Embryonic facial prominence (tissue), 1 donor: Measurements from ENCODE around the gene NRCAM.

Experiments used
- DNase-seq: peaks from one replicate; pipeline ENCODE4 v3.0.0-alpha.2; 2016; ENCODE audit errors: extremely low spot score

Gene NRCAM

DNA sequence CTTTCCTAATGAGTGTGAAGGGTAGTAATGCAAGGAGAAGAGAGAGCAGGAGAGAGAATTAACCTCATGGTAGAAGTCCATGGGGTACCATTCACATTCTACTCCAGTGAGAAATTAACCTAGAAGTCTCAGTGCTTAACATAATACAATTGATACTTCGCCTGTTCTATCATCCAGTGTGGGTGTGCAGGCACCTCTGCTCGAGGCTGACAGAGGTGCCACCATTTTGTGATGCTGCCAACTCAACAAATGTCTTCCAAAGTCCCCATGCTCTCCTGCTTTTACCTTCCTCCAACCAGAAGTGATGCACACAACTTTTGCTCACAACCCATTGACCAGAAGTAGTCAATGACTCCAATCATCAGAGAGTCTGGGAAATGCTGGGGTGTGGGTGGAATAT, 207.8 kb downstream of the NRCAM start:
- no peak for DNase-seq

DNA sequence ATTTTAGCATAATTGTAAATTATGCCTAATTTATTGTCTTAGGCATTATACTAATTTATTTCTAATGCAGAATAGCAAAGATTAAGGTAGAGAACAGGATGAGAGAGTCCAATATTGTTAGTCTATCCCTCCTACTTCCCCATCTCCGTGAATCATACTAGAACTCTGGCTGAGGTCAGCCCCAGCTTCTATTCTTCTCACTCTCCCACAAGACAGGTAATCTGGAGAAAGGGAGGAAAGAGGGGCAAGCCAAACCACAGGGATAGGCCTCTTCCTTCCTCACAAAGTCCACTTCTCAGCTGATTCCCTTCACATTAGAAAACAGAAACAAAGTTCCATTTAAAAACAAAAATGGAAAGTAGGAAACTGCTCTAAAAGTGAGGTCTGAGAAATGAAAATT, 208.6 kb downstream of the NRCAM start:
- no peak for DNase-seq

DNA sequence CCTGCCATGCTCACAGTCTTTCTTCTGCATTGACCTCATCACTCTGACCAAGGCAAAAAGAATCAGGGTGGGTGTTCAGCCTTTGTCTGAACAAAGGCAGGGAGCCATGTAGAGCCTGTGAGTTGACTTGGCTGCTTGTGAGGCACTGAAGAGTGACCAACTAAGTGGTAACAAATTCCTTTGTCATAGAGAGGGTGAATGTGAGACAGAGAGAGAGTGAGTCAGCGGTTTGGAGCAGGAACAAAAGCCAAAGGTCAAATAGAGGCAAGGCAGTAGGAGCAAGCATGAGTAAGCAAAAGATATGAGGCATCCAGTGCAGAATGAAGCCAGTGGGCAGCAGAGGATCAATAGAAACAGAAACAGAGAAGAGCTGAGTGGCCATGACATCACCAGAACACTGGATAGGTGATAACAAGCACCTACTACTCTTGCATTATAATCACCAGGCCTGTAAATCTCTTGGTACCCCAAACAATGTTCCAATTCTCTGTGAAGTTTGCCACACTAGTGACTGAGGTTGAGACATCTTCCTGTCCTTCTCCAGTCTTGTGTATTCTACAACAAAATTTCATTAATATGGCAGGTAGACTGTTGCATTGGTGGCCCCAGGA, 209.9 kb downstream of the NRCAM start:
- DNase-seq, result no peak

DNA sequence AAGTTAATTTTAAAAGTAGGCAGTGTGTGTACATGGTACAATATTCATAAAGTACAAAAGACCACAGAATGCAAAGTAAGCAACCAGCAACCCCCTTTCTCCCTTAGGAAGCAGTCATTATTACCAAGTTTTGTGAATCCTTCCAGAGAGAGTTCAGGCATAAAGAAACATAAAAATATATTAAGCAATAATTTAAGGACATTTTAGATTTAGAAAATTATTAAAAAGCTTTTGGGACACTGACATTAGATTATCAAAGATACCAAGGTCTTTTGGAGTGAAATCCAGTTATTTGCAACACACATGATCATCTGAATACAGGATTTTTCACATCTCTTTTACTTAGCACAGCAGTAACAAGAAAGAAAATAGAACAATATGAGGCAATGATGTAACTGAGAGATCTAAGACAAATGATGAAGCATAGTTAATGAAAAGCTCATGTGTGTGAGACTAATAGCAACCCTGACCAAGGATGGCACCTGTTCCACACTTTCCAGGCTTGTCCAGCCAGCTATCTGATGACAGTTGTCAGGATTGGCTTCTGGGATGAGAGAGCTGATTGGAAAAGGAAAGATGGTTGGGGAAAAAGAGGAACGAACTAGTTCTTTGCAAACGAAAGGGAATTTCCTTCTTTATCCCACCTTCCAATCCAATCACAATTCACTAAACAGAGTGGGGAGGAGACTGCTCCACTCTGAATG, 210.6 kb downstream of the NRCAM start:
- DNase-seq, result no peak

DNA sequence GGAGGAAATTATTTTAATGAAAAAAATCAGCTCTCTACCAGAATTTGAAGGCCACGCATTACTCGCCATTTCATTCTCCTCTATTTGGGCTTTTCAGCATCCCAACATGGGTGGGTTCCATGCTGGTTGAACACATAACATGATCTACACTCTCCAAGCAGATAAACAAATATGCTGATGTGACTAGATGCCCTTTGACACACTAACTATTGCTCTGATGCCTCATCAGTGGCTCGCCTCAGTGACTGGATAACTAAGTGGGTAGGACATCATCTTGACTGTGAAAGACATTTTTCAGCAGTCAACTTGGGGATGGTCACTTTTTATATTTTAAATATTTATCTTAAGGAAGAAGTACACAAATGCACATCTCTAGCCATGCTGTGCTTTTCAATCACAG, 212.1 kb downstream of the NRCAM start:
- DNase-seq, result no peak

DNA sequence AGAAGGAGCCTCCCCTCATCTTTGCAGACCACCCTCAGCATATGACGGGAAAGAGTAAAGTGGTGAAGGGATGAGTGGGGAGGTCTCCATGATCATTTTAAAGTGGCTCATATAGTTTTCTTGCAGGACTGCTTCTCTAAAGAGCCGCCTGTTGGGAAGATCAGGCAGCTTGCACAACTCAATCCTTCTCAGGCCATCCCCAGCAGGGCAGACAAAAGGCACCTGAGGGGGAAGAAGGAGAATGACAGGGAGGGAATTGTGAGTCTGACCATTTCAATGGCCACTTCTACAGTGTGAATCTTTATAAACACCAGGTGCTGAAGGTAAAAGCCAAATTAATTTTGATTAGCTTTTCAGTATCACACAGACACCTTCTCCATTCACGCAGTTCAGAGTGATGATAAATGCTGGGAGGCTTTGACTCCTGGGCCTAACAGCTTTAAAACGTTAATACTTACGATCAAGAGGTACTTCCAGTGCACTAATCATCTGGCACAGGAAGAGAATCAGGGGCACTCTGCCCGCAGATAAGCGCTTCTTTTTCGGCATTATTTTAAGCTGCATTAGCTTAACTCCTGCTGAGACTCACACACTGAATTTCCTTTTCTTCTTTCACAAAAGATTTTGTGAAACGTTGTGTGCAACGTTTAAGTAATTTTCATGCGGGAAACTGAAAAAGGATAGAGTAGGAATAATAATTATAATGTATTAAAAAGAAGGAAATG, 216.6 kb downstream of the NRCAM start:
- no peak for DNase-seq

DNA sequence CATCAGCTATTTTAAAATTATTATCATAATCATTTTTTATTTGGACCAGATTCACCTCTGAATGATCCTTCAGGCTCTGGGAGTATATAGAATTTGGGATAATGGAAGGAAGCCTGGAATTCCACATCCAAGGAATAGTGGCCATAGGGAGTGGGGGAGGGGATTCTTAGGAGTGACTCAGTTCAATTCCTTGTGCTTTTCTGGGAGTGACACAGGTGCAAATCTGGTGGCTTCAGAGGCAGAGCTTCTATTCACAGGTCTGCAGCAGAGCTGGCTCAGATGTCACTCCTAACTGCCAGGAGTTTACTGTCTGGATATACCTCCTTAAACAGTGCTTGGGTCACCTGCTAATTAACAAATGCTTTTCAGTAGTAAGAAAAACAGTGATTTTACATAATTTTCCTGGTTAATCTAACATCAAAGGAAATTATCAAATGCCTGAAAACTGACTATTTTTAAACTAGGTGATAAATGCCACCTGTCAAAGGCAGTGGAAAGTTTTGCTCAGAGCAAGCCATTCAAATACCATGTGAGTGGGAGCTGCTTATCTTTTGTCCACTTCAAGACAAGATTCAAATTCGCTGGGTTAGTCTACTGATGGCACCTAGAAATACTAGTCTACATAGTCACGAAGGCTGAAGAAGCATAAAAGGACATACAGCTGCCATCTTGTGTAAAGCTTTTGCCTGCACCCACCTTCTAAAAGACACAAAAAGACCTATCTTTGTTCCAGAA, 219.4 kb downstream of the NRCAM start:
- DNase-seq, result no peak

DNA sequence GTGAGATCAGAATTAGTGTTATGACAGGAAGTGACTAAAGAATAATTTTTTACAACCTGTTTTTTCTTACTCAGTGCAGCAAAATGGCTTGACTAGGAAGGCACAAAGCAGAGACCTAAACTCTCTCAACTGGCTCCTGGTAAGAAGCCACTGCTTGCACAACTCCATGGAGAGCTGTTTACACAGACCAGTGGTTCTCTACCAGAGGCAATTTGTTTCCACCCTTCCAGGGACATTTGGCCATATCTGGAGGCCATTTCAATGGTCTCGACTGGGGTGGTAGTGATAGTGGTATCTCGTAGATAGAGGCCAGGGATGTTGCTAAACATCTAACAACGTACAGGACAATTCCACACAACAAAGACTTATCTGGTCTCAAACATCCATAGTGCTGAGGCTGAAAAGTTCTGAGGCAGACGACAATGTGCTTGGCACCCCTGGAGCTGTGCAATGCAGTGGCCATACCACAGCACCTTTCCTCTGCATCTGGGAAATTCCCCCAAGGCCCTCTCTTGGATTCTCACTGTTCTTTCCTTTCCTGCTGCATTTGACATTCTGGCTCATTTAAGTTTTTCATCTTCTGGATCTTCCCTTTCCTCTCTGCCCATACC, 220.7 kb downstream of the NRCAM start:
- no peak for DNase-seq

DNA sequence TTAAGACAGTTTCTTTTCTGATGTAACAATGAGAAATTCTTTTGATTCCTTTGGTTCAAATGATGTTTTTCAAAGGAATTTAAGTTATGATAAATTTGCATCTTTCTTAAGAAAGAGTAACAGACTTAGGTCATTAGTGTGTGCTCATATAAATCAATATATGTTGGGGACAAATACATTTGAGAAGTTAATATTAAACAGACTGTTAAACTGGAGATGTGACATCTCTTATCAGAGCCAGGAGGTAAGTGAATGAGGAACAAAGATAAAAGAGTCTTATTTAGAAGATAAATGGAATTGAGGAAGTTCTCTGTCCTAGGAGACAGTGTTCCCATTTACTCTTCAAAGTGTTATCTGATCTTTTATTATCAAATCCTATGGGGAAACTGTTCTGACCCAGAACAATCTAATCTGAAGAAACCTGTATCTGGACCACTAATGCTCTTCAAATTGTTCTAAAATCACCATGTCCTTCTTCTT, 221.2 kb downstream of the NRCAM start:
- no peak for DNase-seq

DNA sequence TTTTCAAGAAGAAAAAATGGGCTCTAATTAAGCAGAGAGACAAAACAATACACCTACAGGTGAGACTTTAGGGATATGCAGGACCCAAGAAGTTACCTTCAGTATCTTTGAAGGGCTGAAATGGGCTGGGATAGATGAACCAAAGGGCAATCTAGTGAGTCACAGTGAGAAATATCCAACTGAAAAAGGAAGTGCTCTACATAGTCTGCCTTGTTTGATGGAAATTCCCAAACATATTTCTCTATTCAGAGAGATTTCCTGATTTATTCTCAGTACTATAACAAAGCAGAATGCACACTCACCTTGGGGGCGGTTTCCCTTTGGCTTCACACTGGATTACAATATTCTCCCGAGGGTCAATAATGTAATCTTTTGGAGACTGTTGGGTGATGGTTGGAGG, 222.0 kb downstream of the NRCAM start:
- DNase-seq, result no peak

DNA sequence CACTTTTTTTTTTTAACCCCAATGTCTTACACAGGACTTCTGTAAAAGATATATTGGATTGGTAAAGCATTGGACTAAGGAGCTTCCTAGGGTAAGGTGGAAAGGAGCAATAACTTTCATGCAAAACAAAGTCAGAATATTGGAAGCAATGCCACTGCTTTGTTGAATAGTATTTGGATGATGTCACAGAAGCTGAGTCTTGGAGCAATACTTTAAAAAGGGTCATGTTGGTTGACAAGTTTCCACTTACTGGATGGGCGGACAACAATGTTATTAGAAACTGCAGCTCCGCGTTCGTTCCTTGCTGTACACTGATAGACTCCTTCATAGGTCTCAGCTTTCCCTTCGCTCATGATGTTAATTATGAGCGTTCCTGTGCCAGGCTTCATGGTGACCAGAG, 224.2 kb downstream of the NRCAM start:
- no peak for DNase-seq

DNA sequence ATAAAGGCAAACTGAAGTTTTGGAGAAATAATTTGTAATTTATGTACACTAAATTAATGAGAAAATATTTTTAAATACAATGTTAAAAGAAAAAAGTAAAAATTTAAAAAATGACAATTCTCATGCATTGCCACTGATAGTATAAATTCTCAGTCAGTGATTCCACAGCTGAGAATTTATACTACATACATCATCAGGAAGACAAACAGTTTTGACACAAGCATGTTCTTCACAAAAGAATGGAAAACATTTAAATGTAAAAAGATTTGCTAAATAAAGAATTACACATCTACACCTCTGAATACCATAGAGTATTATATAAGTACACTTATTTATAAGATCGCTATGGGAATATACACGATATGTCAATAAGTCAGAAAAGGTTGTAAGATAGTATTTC, 225.0 kb downstream of the NRCAM start:
- no peak for DNase-seq

DNA sequence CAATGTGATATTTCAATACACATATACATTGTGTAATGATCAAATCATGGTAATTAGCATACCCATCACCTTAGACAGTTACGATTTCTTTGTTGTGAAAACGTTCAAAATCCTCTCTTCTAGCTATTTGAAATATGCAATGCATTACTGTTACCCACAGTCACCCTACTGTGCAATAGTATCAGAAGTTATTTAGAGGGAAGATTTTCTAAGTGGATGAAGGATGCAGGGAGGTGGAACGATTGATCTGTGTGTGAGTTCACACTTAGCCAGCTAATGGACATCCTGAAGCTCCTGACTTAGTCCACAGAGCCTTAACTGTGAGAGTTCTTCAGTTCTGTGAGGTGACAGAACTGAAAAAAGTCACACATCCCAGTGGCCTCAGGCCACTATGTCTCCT, 228.9 kb downstream of the NRCAM start:
- DNase-seq, result no peak

DNA sequence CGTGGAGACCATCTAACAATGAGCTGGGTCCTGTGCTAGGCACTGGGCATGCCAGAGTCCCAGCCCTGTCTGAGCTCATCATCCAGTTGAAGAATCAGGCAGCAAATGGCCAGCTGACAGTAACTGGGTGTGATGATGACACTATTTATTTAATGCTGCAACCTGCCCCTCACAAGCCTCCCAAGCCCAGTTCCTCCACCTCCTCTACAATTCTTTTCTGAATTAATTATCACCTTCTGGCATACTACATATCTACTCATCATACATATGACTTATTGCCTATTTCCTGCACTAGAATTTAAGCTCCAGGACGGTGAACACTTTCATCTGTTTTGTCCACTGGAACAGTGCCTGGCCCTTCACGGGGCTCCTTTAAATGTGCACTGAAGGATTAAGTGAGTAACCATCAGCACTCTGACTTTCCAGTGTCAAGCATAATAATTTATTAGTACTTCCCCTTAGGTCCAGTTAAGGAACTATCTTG, 229.4 kb downstream of the NRCAM start:
- DNase-seq, result no peak

DNA sequence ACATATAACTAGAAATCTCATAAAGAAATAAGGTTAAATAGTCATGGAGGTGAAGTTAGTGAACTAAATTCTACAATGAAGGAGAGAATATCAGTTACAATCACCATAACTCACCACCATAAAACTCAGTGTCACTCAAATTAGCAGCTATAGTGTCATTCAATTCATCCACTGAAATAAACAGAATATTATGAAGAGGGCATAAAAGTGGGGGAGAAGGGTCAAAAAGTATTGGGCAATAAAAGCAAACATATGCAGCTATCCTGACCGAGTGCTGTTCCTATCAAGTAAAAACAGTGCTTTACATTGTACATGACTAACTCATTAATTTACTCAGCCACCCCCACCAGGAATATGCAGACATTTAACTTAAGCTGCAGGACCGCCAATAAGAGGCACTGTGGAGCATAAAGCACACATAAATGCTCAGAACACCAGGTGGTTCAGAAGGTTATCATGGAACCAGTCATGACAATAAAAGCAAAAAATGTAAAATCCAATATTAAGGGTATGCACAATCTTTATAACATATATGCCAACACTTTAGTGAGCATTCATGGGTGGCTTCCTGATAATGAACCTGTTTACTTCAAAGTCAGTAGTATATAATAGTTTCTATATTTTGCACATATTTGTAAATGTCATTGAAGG, 230.6 kb downstream of the NRCAM start:
- no peak for DNase-seq

DNA sequence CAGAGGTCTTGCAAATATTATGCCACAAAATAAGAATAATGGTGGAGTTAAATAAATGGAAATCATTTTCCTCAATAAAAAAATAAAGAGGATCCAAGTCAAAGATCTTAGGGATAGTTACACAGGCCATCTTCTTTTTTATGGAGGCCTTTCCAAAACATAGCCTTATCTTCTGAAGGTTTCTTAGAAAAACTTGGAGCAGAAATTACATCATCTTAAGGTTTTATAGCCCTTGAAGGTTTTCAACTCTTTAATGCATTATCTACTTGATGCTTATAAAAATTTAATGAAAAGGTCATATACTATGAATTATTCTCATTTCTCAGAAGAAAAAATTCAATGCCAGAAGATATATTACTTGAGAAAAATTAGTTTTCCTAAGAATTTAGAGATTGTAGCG, 231.8 kb downstream of the NRCAM start:
- no peak for DNase-seq

DNA sequence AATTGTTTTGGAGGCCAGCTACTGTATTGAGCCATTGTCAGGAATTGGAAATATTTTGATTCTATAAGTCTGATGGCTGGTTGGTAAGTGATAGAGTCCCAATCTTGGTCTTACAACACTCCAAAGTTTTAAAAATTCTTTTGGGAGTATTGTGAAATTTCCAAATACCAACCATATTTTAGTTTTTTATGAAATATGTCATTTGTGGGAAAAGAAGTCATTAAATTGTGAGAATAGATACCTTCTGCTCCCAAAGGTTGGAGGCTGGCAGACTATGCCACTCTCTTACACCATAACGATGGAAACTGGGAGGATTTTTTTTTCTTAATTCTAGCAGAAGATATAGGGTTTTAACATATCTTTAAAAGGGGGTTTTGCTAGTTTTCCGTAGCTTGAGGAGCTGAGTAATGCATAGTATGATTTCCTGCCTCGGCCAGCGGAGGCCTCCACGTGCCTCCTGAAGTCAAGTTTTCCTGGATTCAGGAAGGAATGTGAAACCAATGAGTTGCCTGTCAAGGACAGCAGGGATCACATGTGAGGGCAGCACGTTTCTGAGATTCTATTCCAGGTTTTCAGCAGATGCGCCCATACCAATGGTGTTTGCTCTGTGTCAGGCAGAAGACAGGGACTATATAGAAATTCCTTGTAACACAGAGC, 233.9 kb downstream of the NRCAM start:
- DNase-seq, result no peak

DNA sequence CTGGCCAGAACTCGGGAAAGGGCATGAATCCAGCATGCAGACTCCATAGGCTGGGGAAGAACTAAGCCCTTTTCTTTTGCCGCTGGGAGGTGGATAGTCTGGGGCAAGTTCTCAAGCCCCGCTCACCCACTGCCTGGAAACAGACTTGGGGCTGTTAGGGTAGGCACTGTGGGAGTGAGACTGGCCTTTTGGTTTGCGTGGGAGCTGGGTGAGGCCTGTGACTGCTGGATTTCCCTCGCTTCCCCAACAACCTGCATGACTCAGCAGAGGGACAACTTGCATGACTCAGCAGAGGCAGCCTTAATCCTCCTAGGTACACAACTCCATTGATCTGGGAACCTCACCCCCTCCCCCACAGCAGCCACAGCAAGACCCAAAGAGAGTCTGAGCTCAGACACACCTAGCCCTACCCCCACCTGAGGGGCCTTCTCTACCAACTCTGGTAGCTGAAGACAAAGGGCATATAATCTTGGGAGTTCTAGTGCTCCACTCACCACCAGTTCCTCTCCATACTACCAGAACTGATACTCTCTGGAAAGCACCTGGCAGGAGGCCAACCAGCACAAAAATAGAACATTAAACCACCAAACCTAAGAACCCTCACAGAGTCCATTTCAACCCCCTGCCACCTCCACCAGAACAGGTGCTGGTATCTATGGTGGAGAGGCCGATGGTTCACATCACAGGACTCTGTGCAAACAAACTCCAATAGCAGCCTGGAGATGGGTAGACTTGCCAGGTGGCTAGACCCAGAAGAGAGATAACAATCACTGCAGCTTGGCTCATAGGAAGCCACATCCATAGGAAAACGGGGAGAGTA, 244.6 kb downstream of the NRCAM start:
- DNase-seq, result no peak

DNA sequence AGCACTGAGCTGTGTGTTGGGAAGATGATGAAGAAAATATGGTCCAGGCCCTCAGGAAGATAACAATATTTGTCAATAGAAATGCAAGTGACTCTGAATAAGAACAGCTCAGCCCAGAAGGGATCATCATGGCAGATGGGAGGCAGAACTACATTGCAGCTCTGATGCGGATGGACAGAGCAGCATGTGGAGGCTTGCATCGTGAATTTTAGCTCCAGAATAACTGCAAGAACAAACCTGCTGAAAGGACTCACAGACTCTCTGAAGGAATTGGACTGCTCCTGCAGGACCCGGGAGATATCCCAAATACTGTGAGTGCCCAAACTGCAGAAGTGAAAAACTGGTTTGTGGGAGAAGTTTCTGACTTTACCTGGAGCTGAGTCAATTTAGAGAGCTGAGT, 245.4 kb downstream of the NRCAM start:
- no peak for DNase-seq

DNA sequence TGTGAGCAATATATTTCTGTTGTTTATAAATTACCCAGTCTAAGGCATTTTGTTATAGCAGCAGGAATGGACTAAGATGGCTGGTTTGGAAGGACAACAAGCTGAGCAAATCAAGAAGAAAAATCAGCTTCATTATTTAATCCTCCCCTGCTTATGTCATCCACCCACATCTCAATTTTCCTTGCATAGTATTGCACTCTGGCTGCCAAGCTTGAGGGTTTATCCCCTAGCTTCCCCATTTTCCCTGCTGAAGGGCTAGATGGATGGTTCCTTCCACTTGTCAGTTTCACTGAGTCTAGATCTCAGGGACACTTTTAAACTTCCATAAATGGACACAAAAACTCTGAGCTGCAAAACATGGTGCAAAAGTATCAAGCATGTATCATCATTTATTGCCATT, 250.9 kb downstream of the NRCAM start:
- DNase-seq, result no peak
